ENCODE results near the gene TSHZ1.

DNA sequence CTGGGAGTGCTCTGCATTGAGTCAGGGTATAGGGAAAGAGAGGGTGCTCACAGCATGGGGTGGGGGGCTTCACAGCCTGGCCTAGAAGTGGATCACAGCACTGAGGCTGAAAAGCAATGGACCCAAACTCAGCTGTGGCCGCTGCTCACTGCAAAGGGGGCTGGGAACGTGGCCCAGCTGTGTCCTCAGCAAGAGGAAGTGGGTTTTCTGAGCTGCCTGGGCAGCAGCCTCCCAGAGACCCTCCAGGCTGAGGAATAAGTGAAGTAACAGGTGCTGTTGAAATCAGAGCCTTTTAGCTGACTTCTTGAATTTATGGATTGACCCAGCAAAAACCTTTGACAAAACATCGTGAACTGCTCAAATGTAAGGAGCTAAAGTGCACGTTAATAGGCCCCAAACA lies 36.9 kb upstream of the TSHZ1 start:
- TF ChIP-seq, protein P1, sequence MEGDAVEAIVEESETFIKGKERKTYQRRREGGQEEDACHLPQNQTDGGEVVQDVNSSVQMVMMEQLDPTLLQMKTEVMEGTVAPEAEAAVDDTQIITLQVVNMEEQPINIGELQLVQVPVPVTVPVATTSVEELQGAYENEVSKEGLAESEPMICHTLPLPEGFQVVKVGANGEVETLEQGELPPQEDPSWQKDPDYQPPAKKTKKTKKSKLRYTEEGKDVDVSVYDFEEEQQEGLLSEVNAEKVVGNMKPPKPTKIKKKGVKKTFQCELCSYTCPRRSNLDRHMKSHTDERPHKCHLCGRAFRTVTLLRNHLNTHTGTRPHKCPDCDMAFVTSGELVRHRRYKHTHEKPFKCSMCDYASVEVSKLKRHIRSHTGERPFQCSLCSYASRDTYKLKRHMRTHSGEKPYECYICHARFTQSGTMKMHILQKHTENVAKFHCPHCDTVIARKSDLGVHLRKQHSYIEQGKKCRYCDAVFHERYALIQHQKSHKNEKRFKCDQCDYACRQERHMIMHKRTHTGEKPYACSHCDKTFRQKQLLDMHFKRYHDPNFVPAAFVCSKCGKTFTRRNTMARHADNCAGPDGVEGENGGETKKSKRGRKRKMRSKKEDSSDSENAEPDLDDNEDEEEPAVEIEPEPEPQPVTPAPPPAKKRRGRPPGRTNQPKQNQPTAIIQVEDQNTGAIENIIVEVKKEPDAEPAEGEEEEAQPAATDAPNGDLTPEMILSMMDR (IDR thresholded peaks at IDR 0.05; ENCODE audit: poor library complexity, severe bottlenecking) = no peak
- TF ChIP-seq RAD21 (conservative IDR thresholded peaks at IDR 0.05) (no peak), TAF1 (IDR thresholded peaks at IDR 0.05; ENCODE audit: low read depth) (no peak), POLR2AphosphoS5 (IDR thresholded peaks at IDR 0.05) (no peak)

All from neural cell (in vitro differentiated cells).